HEK293 (cell line): ENCODE measurements around the gene PDE3A.

Experiments used
- CTCF ChIA-PET: fragments of 350-600 bp; formaldehyde crosslinking; extraction: SDS; loops from one replicate; lab custom pipeline; 2021; ENCODE audit warnings: antibody characterized with exemption; lab: Yijun Ruan, JAX
- POLR2A ChIA-PET: fragments of 300-600 bp; formaldehyde crosslinking; extraction: SDS; loops from one replicate; lab custom pipeline; 2020; ENCODE audit warnings: antibody characterized with exemption, inconsistent platforms; lab: Yijun Ruan, JAX
- H3K27ac ChIP-seq: fragments of 200-500 bp; sonication (Bioruptor generic); 2 replicates; pipeline ENCODE4 v1.5.1; 2014; ENCODE audit warnings: low read depth, low read length, control low read depth, inconsistent platforms; ENCODE audit errors: extremely low read depth
- H3K36me3 ChIP-seq, 2 experiments: fragments of 200-500 bp in 1 of 2; sonication (Bioruptor generic) in 1 of 2; 1 replicate in 1 of 2; 2 replicates in 1 of 2; pipeline ENCODE4 v1.5.1; 2014 to 2017; ENCODE audit warnings: inconsistent platforms in 2 of 2, low read length in 2 of 2; ENCODE audit not compliant: control insufficient read depth in 2 of 2, insufficient read depth in 1 of 2
- H3K4me1 ChIP-seq: fragments of 200-500 bp; sonication (Bioruptor generic); 2 replicates; pipeline ENCODE4 v1.5.1; 2014; ENCODE audit warnings: mild to moderate bottlenecking, low read length, inconsistent platforms; ENCODE audit not compliant: control insufficient read depth, insufficient read depth
- H3K4me3 ChIP-seq: 2 replicates; pipeline ENCODE4 v1.5.1; 2011; ENCODE audit warnings: low read depth, mild to moderate bottlenecking, control low read depth, low read length, moderate library complexity
- H3K9me3 ChIP-seq: fragments of 200-500 bp; sonication (Bioruptor generic); 2 replicates; pipeline ENCODE4 v1.5.1; 2014; ENCODE audit warnings: low read depth, low read length, inconsistent platforms; ENCODE audit not compliant: control insufficient read depth, insufficient read depth
- GLI2 ChIP-seq: fragments of 450-650 bp; formaldehyde crosslinking; IDR thresholded peaks from 2 replicates; pipeline ENCODE4; 2017; ENCODE audit warnings: missing biosample characterization, missing genetic modification characterization, low read depth, borderline replicate concordance
- HOXA7 ChIP-seq: sonication (generic); formaldehyde crosslinking; IDR thresholded peaks from 2 replicates; pipeline ENCODE4 v1.8.1; 2022; ENCODE audit warnings: missing genetic modification reagents, borderline replicate concordance
- KLF9 ChIP-seq: fragments of 450-650 bp; formaldehyde crosslinking; IDR thresholded peaks from 2 replicates; pipeline ENCODE4 v1.5.1; 2016; ENCODE audit warnings: missing biosample characterization, missing genetic modification characterization, low read depth
- OSR2 ChIP-seq: fragments of 450-650 bp; formaldehyde crosslinking; IDR thresholded peaks from 2 replicates; pipeline ENCODE4 v1.5.1; 2016; ENCODE audit warnings: missing biosample characterization, missing genetic modification characterization
- PRDM1 ChIP-seq: fragments of 450-650 bp; formaldehyde crosslinking; IDR thresholded peaks from 2 replicates; pipeline ENCODE4; 2016; ENCODE audit warnings: missing biosample characterization, missing genetic modification characterization
- SCRT1 ChIP-seq: fragments of 450-650 bp; formaldehyde crosslinking; IDR thresholded peaks from 2 replicates; pipeline ENCODE4 v1.5.1; 2016; ENCODE audit warnings: missing biosample characterization, missing genetic modification characterization, borderline replicate concordance
- SP3 ChIP-seq: fragments of 450-650 bp; formaldehyde crosslinking; IDR thresholded peaks from 2 replicates; pipeline ENCODE4 v1.5.1; 2016; ENCODE audit warnings: missing biosample characterization, missing genetic modification characterization
- ZNF146 ChIP-seq: fragments of 450-650 bp; formaldehyde crosslinking; IDR thresholded peaks from 2 replicates; pipeline ENCODE4 v1.5.1; 2016; ENCODE audit warnings: missing biosample characterization, missing genetic modification characterization
- ZNF239 ChIP-seq: fragments of 450-650 bp; formaldehyde crosslinking; IDR thresholded peaks from 2 replicates; pipeline ENCODE4 v1.5.1; 2016; ENCODE audit warnings: missing biosample characterization, missing genetic modification characterization
- ZNF561 ChIP-seq: fragments of 450-650 bp; IDR thresholded peaks from 2 replicates; pipeline ENCODE4 v1.5.1; 2018; ENCODE audit warnings: missing biosample characterization, missing genetic modification characterization, borderline replicate concordance
- ZNF610 ChIP-seq: fragments of 450-650 bp; formaldehyde crosslinking; IDR thresholded peaks from 2 replicates; pipeline ENCODE4 v1.5.1; 2016; ENCODE audit warnings: missing biosample characterization, missing genetic modification characterization, borderline replicate concordance
- ZNF670 ChIP-seq: fragments of 450-650 bp; formaldehyde crosslinking; IDR thresholded peaks from 2 replicates; pipeline ENCODE4 v1.5.1; 2016; ENCODE audit warnings: missing biosample characterization, missing genetic modification characterization, low read depth
- ZNF707 ChIP-seq: fragments of 450-650 bp; formaldehyde crosslinking; IDR thresholded peaks from 2 replicates; pipeline ENCODE4 v1.5.1; 2016; ENCODE audit warnings: missing biosample characterization, missing genetic modification characterization
- TF ChIP-seq, protein P1 (sequence below): fragments of 450-650 bp; formaldehyde crosslinking; IDR thresholded peaks from 2 replicates; pipeline ENCODE4 v1.5.1; 2016; ENCODE audit warnings: missing biosample characterization, missing genetic modification characterization
- TF ChIP-seq, protein P2 (sequence below): fragments of 450-650 bp; formaldehyde crosslinking; IDR thresholded peaks from 2 replicates; pipeline ENCODE4 v1.5.1; 2016; ENCODE audit warnings: missing biosample characterization, missing genetic modification characterization
- TF ChIP-seq, protein P3 (sequence below): fragments of 450-650 bp; formaldehyde crosslinking; IDR thresholded peaks from 2 replicates; pipeline ENCODE4 v1.5.1; 2016; ENCODE audit warnings: missing biosample characterization, missing genetic modification characterization
- TF ChIP-seq, protein P4 (sequence below): fragments of 450-650 bp; formaldehyde crosslinking; IDR thresholded peaks from 2 replicates; pipeline ENCODE4 v1.5.1; 2016; ENCODE audit warnings: missing biosample characterization, missing genetic modification characterization
- TF ChIP-seq, protein P5 (sequence below): fragments of 450-650 bp; formaldehyde crosslinking; IDR thresholded peaks from 2 replicates; pipeline ENCODE4 v1.5.1; 2016; ENCODE audit warnings: missing biosample characterization, missing genetic modification characterization

The PDE3A gene

DNA sequence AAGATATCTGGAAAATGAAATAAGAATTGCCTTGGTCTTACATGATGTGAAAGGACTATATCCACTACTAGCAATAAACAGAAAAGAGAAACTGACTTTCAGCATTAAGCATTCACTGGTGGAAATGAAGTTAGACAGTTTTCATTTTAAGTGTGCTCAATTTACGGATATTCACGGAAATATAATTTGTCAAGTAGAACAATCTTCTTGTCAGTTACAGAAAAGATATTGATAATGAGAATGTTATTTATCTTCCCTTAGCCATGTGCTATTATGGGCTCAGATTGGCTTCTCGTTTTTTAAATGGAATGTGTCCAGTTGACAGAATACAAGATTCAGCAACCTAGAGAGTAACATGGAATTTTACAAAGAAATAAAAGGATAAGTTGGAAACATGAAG is 208.2 kb downstream of the PDE3A start:
- no peak overlapping the region for H3K4me3 ChIP-seq
- H3K4me1 ChIP-seq: no peaks in the 10 kb centered on the region
- H3K27ac ChIP-seq: no peak overlapping the region
- no peaks in the 10 kb centered on the region for H3K36me3 ChIP-seq
- H3K9me3 ChIP-seq: no peaks in the 10 kb centered on the region
- ChIA-PET CTCF (no interaction called here), POLR2A (no interaction called here)
- TF ChIP-seq, protein P1, sequence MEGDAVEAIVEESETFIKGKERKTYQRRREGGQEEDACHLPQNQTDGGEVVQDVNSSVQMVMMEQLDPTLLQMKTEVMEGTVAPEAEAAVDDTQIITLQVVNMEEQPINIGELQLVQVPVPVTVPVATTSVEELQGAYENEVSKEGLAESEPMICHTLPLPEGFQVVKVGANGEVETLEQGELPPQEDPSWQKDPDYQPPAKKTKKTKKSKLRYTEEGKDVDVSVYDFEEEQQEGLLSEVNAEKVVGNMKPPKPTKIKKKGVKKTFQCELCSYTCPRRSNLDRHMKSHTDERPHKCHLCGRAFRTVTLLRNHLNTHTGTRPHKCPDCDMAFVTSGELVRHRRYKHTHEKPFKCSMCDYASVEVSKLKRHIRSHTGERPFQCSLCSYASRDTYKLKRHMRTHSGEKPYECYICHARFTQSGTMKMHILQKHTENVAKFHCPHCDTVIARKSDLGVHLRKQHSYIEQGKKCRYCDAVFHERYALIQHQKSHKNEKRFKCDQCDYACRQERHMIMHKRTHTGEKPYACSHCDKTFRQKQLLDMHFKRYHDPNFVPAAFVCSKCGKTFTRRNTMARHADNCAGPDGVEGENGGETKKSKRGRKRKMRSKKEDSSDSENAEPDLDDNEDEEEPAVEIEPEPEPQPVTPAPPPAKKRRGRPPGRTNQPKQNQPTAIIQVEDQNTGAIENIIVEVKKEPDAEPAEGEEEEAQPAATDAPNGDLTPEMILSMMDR (tag by site-specific recombination): no peak
- no peak for TF ChIP-seq PRDM1 (tag by site-specific recombination)
- no peak for TF ChIP-seq ZNF561
- no peak for TF ChIP-seq ZNF670
- TF ChIP-seq SCRT1 (tag by site-specific recombination): no peak
- TF ChIP-seq, all 188 proteins: peak for 0

DNA sequence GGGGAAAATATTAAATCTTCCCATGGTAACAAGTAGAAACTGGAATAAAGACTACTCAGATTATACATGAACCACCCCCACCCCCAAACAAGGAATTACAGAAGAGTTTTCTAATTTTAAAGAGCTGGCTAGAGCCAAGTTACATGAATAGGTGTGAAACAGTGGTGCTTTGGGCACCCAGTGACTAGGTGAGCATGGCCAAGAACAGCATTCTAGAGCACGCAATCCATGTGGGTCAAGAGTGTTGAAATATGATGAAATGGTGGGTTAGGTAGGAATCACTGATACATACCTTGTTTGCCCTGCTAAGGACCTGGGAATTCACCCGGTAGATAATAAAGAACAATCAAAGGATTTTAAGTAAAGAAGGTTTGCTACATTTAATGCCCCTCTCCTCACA is 208.7 kb downstream of the PDE3A start:
- CTCF ChIA-PET: no interaction called here
- H3K4me3 ChIP-seq: no peak overlapping the region
- no peaks in the 10 kb centered on the region for H3K4me1 ChIP-seq
- POLR2A ChIA-PET: no interaction called here
- H3K27ac ChIP-seq: no peak overlapping the region
- TF ChIP-seq ZNF610 (tag by site-specific recombination) (no peak), PRDM1 (tag by site-specific recombination) (no peak), OSR2 (tag by site-specific recombination) (no peak), GLI2 (tag by site-specific recombination) (no peak), ZNF146 (no peak), SP3 (tag by site-specific recombination) (no peak), KLF9 (no peak), HOXA7 (no peak), ZNF707 (no peak)
- TF ChIP-seq, protein P2, sequence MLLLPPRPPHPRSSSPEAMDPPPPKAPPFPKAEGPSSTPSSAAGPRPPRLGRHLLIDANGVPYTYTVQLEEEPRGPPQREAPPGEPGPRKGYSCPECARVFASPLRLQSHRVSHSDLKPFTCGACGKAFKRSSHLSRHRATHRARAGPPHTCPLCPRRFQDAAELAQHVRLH (tag by site-specific recombination): no peak
- TF ChIP-seq, protein P3, sequence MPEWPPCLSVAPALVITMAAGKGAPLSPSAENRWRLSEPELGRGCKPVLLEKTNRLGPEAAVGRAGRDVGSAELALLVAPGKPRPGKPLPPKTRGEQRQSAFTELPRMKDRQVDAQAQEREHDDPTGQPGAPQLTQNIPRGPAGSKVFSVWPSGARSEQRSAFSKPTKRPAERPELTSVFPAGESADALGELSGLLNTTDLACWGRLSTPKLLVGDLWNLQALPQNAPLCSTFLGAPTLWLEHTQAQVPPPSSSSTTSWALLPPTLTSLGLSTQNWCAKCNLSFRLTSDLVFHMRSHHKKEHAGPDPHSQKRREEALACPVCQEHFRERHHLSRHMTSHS (tag by site-specific recombination): no peak
- TF ChIP-seq, protein P4, sequence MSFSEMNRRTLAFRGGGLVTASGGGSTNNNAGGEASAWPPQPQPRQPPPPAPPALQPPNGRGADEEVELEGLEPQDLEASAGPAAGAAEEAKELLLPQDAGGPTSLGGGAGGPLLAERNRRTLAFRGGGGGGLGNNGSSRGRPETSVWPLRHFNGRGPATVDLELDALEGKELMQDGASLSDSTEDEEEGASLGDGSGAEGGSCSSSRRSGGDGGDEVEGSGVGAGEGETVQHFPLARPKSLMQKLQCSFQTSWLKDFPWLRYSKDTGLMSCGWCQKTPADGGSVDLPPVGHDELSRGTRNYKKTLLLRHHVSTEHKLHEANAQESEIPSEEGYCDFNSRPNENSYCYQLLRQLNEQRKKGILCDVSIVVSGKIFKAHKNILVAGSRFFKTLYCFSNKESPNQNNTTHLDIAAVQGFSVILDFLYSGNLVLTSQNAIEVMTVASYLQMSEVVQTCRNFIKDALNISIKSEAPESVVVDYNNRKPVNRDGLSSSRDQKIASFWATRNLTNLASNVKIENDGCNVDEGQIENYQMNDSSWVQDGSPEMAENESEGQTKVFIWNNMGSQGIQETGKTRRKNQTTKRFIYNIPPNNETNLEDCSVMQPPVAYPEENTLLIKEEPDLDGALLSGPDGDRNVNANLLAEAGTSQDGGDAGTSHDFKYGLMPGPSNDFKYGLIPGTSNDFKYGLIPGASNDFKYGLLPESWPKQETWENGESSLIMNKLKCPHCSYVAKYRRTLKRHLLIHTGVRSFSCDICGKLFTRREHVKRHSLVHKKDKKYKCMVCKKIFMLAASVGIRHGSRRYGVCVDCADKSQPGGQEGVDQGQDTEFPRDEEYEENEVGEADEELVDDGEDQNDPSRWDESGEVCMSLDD (tag by site-specific recombination): no peak
- H3K9me3 ChIP-seq: no peaks in the 10 kb centered on the region
- H3K36me3 ChIP-seq: no peaks in the 10 kb centered on the region

DNA sequence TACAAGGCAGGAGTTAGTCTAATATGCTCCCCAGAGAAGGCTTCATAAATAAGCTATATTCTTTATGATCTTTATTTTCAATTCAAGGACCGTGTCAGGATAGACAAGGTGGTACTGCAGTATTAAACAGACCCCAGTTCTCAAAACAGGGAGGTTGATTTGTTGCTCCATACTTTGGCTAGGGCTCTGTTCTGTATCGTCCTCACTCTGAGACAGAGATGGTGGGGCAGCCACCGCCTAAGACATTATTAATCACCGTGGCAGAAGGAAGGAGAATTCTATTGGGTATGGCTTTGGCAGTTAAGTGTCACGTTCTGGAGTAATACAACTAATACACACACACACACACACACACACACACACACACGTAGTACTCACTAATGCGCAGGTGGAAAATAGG is 209.8 kb downstream of the PDE3A start:
- Histone ChIP-seq H3K9me3 (no peaks in the 10 kb centered on the region), H3K36me3 (no peaks in the 10 kb centered on the region), H3K27ac (no peak overlapping the region), H3K4me1 (no peaks in the 10 kb centered on the region), H3K4me3 (no peak overlapping the region)
- TF ChIP-seq, protein P5, sequence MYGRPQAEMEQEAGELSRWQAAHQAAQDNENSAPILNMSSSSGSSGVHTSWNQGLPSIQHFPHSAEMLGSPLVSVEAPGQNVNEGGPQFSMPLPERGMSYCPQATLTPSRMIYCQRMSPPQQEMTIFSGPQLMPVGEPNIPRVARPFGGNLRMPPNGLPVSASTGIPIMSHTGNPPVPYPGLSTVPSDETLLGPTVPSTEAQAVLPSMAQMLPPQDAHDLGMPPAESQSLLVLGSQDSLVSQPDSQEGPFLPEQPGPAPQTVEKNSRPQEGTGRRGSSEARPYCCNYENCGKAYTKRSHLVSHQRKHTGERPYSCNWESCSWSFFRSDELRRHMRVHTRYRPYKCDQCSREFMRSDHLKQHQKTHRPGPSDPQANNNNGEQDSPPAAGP: no peak
- TF ChIP-seq HOXA7 (no peak), ZNF239 (tag by site-specific recombination) (no peak)
- TF ChIP-seq, protein P3 (tag by site-specific recombination): no peak
- POLR2A ChIA-PET: no interaction called here
- CTCF ChIA-PET: no interaction called here
